Measurements from ENCODE around the gene DNAJB8.

The DNAJB8 gene

DNA sequence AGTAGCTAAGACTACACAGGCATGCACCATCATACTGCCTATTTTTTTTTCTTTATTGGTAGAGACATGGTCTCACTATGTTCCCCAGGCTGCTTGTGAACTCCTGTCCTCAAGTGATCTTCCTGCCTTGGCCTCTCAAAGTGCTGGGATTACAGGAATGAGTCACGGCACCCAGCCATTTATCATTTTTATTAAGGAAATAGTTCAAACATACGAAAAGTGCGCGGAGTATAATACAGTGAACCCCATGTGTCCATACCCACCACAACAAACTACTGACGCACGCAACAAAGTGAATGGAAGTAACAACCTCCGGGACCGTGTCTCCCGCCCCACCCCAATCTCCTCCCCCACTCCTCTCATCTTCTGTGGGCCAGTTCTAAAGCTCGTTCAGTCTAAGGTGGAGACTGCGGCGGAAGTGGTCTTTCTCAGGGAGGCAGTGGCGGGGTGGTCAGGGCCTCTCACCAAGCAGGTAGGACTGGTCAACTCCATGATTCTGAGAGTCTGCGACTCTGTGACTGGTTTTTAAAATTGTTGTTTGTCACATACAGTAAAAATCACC, 42.1 kb downstream of the DNAJB8 start:
- no peak for DNase-seq

DNA sequence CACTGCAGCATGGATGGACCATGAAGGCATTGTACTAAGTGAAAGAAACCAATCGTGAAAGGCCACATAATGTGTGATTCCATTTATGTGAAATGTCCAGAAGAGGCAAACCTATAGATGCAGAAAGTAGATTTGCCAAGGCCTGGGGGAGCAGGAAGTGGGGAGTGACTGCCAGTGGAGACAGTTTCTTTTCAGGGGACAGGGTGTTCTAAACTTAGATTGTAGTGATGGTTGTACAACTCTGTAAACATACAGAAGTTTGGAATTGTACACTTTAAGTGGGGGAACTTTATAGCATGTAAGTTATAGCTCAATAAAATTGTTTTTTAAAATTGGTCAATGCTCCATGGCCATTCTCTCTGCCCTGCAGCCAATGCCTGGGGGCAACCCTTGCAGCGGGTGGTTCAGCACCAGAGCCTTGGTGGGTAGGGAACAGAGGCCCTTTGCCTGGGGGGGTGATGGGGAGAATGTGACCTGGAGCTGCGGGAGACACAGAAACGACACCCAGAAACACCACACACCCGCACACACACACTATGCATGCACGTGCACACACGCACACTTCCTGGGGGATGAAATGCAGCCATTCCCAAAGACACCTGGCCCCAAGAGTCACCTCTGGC, 43.1 kb downstream of the DNAJB8 start:
- no peak for DNase-seq

DNA sequence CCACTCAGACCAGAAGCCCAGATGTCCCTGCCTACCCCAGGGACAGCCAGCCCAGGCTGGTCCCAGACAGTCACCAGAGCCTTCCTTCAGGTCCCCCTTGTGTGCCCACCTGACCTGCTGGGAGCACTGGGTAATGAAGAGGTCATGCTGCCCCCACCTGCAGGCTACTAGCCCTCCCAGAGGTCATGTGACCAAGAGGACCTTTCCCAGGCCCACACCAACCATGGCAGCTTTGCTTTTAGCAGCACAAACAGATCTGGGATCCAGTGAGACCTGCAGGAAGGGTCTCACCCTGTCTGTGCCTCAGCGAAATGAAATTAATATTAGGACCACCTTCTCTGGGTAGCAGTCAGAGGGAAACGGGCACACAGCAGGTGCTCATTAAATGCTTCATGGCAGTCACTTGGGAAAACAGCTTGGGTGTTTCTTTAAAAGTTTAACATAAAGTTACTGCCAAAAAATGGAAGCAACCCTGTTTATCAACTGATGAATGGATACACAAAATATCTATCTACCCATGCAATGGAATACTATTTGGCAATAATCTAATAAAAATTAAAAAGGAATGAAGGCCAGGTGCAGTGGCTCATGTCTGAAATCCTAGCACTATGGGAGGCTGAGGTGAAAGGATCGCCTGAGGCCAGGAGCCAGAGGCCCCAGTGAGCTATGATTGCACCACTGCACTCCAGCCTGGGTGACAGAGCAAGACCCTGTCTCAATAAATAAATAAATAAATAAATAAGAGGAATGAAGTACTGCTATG, 43.7 kb downstream of the DNAJB8 start:
- no peak for DNase-seq

DNA sequence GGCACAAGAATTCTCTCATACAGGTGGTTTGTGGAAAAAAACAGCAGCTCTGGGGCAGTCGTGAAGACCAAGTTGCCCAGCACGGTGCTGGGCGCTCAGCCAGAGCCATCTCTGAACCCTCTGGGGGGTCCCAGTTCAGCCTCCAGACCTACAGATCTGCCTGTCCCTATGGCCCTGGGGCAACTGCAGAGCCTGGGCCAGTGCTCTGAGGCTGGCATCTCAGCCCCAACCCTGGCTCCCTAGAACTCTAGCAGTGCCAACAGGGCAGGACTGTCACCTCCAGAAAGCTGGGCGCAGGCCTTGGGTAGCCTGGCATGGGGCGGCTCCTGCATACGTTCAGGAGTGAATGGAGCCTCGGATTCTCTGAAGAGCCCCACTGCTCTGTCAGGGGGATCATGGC, 44.7 kb downstream of the DNAJB8 start:
- DNase-seq = no peak

DNA sequence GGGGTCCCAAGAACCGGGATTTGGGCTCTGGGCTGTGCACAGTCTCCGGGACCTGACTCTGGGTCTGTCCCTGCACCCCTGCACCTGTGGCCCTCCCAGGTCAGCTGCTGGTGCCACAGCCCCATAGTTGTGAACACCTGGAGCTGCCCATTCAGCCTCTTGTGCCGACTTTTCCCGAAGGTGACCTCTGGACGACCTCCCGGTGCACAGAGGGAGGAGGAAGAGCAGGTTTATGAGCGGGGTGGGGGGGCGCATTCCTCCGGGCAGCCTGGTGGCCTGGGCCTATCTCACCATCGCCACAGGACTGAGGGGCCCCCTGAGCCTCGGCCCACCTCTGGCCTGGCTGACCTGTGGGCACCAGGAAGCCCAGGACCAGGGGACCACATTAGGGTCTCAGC, 45.3 kb downstream of the DNAJB8 start:
- no peak for DNase-seq

DNA sequence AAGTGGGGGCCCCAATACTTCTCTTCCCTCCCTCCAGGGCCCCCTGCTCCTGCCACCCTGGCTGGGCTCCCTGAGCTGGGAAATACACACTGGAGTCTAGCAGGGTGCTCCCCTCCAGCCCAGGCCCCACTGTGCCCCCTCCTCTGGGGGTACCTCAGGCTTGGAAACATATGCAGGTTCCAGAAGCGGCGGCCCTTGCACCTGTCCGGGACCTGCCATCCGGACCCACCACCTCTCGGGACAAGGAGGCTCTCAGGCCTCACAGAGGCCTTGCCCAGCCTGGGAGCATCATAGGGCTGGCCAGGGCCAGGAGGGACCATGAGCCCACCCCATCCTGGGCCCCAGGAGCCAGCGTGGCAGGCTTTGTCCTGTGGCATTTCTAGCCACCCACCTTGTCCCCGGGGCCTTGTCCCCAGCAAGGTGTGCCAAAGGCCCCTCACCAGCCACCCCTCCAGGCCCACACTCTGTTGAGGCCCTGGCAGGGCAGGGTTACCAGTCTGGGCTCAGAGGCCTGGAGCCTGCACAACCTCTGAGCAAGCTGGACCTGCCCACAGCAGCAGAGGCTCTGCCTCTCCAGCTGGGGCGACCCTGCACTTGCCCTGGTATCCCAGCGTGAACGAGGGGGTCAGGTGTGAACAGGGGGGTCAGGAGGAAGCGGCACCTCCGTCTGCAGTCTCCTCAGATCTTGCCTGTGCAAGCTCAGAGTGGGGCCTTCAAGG, 45.8 kb downstream of the DNAJB8 start:
- DNase-seq = no peak

DNA sequence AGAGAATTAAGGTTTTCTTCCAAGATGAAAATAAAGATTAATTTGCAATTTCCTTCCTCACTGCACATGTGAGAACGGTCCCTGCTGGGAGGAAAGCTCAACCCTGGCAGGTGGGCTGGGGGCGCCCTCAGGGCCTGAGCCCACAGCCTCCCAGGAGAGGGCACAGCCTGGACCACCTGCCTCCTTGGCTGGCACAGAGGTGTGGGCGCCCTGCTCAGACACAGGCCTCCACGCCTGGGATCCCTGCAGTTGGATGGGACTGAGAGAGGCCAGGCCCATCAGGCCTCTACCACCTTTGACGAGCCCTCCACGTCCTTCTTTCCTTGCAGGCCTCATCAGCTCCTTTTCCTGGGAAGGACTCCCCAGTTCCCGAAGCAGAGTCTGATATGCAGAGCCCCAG, 46.4 kb downstream of the DNAJB8 start:
- no peak for DNase-seq

DNA sequence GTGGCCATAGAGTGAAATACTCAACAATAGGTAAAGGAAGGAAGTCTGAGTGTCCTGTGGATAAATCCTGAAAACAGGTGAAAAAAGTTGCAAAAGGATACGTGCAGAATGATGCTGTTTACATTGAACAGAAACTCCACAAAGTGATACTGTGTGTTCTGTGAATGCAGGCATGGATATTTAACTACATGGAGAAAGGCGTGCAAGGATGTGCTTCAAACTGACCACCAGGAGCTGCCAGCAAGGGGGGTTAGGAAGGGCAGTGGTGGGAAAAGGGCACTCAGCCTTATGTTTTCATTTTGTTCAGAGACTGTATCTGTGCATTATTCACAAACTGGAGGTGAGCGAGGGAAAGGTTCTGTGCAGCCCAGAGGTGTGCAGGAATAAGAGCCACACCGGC, 47.4 kb downstream of the DNAJB8 start:
- DNase-seq = no peak

DNA sequence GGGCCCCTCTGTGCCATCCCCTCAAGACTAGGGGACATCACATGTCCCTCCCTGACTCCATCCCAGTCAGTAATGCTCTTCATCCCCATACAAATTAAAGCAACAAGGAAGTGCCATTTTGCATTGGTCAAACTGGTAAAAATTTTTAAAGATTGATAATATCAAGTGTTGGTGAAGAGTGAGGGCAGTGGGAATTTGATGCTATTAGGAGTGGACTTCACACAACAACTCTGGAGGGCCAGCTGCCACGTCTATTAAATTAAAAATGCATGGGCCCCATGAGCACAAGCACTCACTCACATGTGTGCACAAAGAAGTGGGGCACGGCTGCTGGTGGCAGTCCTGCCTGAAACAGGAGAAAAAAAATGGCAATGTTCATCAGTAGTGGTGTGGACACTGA, 47.8 kb downstream of the DNAJB8 start:
- DNase-seq = no peak

DNA sequence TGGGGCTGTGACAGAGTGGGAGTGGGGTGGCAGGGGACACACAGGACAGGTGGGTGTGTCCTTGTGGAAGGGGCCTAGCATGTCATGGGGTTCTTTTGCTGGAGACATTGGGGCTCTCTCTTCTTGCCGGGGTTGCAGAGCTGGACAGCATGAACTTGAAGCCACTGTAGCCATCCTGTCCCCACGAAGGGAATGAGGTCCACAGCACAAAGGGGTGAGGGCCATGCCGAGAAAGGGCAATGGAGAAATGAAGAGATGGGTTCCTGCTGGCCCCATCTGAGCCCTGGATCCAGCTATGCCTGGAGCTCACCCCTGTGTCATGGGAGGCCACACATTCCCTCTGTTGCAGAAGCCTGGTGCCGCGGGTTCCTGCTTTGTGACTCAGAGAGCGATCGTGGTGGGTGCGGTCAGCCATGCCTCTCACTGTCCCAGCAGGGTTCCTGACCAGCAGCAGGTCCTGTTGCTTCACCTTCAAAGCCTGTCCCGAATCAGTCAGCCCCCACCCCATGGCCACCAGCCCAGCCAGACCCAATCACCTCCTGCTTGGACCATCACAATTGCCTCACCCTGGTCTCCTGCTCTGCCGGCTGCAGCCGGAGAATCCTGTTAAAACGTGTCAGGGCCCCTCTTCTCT, 50.0 kb downstream of the DNAJB8 start:
- DNase-seq = no peak

DNA sequence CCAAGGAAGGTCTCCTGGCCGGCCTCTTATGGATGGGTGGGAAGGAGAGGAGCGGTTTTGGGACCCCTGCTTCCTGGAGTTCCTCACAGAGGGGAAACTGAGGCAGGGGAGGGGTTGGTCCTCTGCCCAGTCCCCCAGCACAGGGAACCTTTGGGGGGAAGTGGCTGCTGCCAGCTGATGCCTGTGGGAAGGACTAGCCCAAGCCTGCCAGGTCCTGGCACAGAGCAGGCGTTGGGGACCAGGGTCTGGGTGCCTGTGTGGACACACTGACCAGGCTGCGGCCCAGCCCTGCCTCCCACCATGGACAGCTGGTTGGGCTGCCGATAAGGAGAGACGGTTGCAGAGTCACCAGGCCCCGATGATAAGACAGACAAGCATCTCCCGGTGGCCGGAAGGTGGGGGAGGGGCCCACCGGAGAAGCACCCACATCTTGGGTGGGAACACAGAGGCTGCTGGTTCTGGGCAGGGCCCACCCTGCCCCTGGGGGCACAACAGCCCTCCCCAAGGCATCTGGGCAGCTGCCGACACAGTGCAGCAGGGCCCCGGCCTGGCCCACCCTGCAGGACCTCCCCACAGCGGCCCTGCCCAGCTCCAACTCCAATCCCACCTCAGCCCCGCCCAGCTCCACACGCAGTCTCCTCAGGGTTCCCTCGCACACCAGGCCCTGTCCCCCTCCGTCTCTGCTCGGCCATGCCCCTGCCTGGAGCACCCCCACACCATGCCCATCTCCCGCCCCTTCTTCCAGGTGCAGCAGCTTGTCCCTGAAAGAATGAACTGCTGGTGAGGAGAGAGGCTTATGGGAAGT, 50.7 kb downstream of the DNAJB8 start:
- no peak for DNase-seq

DNA sequence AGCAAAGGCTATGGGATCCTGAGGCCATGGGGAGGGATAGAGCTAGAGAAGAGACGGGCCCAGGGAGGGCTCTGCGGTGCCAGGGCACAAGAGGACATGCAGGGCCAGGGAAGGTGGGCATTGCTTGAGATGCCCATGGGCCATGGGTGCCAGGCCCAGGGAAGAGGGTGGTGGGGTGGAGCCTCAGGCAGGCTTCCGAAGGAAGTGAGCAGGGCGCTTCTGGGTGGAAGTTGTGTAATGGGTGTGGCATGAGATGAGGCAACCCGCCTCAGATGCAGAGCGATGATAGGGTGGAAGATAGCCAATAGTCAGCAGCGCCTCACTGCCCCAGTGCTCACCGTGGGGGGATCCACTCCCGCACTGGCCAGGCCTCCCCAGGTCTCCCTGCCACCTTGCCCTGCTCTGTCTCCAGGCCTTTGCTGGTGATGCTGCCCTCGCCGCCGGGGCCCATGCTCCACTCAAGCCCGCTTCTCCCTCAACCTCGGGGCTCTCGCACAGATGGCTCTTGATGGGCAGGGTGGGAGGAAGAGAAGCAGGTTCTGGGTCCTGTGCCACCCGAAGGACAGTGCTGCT, 51.4 kb downstream of the DNAJB8 start:
- no peak for DNase-seq

DNA sequence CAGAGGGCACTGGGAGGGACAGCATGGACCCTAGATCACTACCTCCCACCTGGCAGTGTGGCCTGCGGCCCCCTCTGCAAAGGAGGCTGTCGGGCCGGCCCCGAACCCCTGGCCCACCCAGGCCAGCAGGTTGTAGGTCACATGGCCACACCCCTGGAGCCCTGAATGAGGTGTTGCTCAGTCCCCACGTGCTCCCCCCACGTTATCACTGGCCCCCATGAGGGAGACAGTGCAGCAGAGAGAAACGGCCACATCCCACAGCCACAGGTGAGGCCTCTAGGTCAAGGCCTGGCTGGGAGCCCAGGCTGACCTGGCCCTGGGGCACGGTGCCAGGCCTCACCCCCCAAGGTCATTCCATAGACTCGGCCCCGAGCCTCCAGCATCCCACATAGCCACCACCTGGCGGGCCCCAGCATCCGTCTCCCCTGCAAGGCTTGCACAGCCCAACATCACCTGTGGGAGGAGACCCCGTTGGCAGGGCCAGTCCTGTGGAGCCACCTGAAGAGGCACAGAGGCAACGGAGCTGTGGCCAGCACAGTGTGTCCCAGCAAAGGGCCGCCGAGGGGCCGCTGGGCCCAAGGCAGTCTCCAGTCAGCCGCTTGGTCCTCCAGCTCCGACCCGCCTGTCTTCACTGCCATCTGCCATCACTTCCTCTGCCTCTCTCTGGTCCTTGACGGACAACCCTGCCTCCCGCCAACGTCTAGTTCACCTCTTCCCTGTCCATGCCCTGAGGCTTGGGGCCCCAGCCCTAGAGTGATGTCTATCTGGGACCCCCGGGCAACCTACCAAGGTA, 53.1 kb downstream of the DNAJB8 start:
- no peak for DNase-seq

DNA sequence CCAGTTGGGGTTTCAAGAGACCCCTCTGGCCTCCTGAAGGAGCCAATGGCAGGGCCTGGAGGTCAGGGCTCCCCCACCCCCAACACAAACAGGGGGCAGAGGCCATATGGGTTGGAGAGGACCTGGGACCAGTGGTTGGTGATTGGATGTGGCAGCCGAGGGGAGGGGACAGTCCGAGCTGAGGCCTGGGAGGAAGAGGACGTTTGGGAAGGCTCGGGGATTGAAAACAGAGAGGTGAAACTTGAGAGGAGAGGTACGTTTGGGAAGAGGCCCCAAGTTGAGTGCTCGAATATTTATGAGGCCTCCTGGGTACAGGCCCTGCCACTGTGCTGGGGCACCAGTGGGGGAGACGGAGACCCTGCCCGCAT, 53.7 kb downstream of the DNAJB8 start:
- DNase-seq = no peak
